Measurements from ENCODE around the gene SLC39A9. TPM values are rescaled to one million over a fixed set of nuclear protein-coding genes. Genes with fewer than 3 reads are reported as not detected.

Gene SLC39A9
- total and polyA plus RNA-seq, 8 donors, result 13.2 to 40.2 (median 28.6) TPM

GRCh38 chr14:69360438-69361108 lies 37.9 kb upstream of the SLC39A9 start:
- Histone ChIP-seq H3K27me3 (no peaks in the 10 kb centered on the region), H3K4me3 (no peak overlapping the region), H3K4me1 (no peaks in the 10 kb centered on the region), H3K27ac (no peak overlapping the region), H3K9me3 (no peaks in the 10 kb centered on the region), H3K36me3 (no peaks in the 10 kb centered on the region)
- intact Hi-C loops (cut with DNase I), result no loop called here
- FAIRE-seq, result no peak
- WGBS, 2 donors, result 75% methylated on average over 7 of the region's 7 CpGs
- no peak for TF ChIP-seq CTCF (IDR thresholded peaks at IDR 0.05)
- no peak for DNase-seq
- peak in 1 of 4 donors; percentile 26 for ATAC-seq

GRCh38 chr14:69363055-69363454 lies 35.4 kb upstream of the SLC39A9 start:
- Histone ChIP-seq H3K4me1 (no peaks in the 10 kb centered on the region), H3K9me3 (no peaks in the 10 kb centered on the region), H3K4me3 (no peak overlapping the region), H3K27ac (no peak overlapping the region), H3K27me3 (no peaks in the 10 kb centered on the region), H3K36me3 (no peaks in the 10 kb centered on the region)
- 53% methylated on average over 9 of the region's 9 CpGs for WGBS, 2 donors
- FAIRE-seq (no peak), ATAC-seq (peak in 3 of 4 donors; percentile 54 to 78 (median 73)), DNase-seq (no peak)
- TF ChIP-seq CTCF (IDR thresholded peaks at IDR 0.05), result no peak
- intact Hi-C loops (cut with DNase I), result no loop called here

DNA sequence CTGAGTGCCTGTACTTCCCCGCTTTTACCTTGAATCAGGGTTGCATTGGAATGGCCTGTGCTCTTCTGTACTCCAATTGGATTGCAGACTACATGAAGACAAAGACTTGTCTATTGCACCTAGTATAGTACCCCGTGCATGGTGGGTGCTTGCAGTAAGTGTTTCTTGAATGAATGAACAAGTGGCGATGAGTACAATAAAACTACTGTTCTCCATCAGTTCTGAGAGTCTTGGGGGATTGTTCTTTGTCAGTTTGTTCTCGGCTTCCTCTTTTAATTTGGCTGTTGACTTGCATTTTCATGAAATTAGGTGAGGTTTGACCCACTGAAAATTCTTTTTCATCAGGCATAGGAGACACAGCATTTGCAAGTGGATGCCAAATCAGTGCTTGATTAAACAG lies 34.5 kb upstream of the SLC39A9 start:
- intact Hi-C loops (cut with DNase I), result no loop called here
- DNase-seq (no peak), FAIRE-seq (no peak), ATAC-seq (no peak)
- no peaks in the 10 kb centered on the region for H3K9me3 ChIP-seq
- H3K4me1 ChIP-seq, result no peaks in the 10 kb centered on the region
- TF ChIP-seq CTCF (IDR thresholded peaks at IDR 0.05), result no peak
- H3K4me3 ChIP-seq, result no peak overlapping the region
- H3K27me3 ChIP-seq, result no peaks in the 10 kb centered on the region
- no peaks in the 10 kb centered on the region for H3K36me3 ChIP-seq
- no peak overlapping the region for H3K27ac ChIP-seq
- 78 to 82% methylated on average over 4 of the region's 4 CpGs for WGBS, 2 donors

- WGBS, 2 donors, result 72 to 84% methylated on average over 2 of the region's 2 CpGs
- no peak for TF ChIP-seq CTCF (IDR thresholded peaks at IDR 0.05)
- Histone ChIP-seq H3K9me3 (no peaks in the 10 kb centered on the region), H3K4me1 (no peaks in the 10 kb centered on the region), H3K27me3 (no peaks in the 10 kb centered on the region), H3K4me3 (no peak overlapping the region), H3K36me3 (no peaks in the 10 kb centered on the region), H3K27ac (no peak overlapping the region)
- ATAC-seq (no peak), FAIRE-seq (no peak), DNase-seq (no peak)
- intact Hi-C loops (cut with DNase I), result no loop called here
Measured at GRCh38 chr14:69364378-69364777, 34.1 kb upstream of the SLC39A9 start.

DNA sequence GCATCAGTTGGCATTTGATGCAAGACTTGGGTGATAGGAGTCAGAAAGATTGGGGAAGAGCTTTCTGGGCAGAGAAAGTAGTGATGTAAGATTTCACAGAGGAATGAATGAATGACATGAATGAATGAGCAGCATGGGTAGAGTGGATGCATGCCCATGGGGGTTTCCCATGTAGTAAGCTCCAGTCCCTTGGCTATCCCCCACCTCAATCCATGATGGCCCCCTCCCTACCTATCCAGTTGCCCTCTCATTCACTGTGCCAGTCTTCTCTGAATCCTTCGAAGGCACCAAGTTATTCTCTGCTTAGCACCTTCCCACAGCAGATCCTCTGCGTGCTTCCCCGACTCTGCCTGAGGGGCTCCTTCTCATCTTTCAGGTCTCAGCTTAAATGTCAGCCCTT lies 32.4 kb upstream of the SLC39A9 start:
- ATAC-seq, result no peak
- Histone ChIP-seq H3K4me1 (no peaks in the 10 kb centered on the region), H3K27me3 (no peaks in the 10 kb centered on the region), H3K27ac (no peak overlapping the region), H3K36me3 (no peaks in the 10 kb centered on the region), H3K4me3 (no peak overlapping the region), H3K9me3 (no peaks in the 10 kb centered on the region)
- FAIRE-seq, result no peak
- DNase-seq, result no peak
- 52 to 71% methylated on average over 3 of the region's 3 CpGs for WGBS, 2 donors
- TF ChIP-seq CTCF (IDR thresholded peaks at IDR 0.05), result no peak
- intact Hi-C loops (cut with DNase I), result no loop called here

All from pancreas (tissue), 10 donors.